Activated CD4-positive, alpha-beta T cell treated with anti-CD3 and anti-CD28 coated beads, Interleukin-2, amount 10 ng/mL, durations not matched to agents 7 days and 5 days (primary cell): ENCODE results near the gene OCRL. TPM values are rescaled to one million over a fixed set of nuclear protein-coding genes. Genes with fewer than 3 reads are reported as not detected.
"Not testable (repeated sequence)": the region's sequence is repeated elsewhere in the genome, so short reads cannot be mapped to it uniquely, and the experiment has no call there.

Experiments
- CTCF ChIA-PET: fragments of 350-600 bp; sonication (Branson Sonifier 250); formaldehyde crosslinking; loops from one replicate; lab custom pipeline; 2021; ENCODE audit warnings: antibody characterized with exemption; lab: Charles Lee
- POLR2A ChIA-PET: fragments of 350-600 bp; sonication (Branson Sonifier 250); formaldehyde crosslinking; loops from one replicate; lab custom pipeline; 2021; ENCODE audit warnings: antibody characterized with exemption; lab: Charles Lee
- DNase-seq: peaks from one replicate; pipeline ENCODE4 v3.0.0-alpha.2; 2020
- H3K27ac Mint-ChIP-seq: one replicate; pipeline ENCODE4 v1.8.0; 2021; ENCODE audit warnings: mild to moderate bottlenecking, moderate library complexity, mixed read lengths
- H3K27me3 Mint-ChIP-seq: one replicate; pipeline ENCODE4 v1.8.0; 2021; ENCODE audit warnings: mixed read lengths
- H3K36me3 Mint-ChIP-seq: one replicate; pipeline ENCODE4 v1.8.0; 2021; ENCODE audit warnings: low read depth, mixed read lengths
- H3K4me1 Mint-ChIP-seq: one replicate; pipeline ENCODE4 v1.8.0; 2021; ENCODE audit warnings: mixed read lengths
- H3K4me3 Mint-ChIP-seq: one replicate; pipeline ENCODE4 v1.8.0; 2021; ENCODE audit warnings: mild to moderate bottlenecking, moderate library complexity, mixed read lengths
- H3K9me3 Mint-ChIP-seq: one replicate; pipeline ENCODE4 v1.8.0; 2021; ENCODE audit warnings: mixed read lengths
- total RNA-seq, 2 experiments: library from RNA; stranded (reverse); gene quantifications; one replicate each; pipeline ENCODE4 v1.2.3, GENCODE V29; 2021

Gene OCRL
- total RNA-seq, 2 experiments from 2014 or later, result 1.9 to 2.1 TPM

GRCh38 chrX:129553619-129554288 lies 13.7 kb downstream of the OCRL start:
- Mint-ChIP-seq H3K27ac (no peak overlapping the region), H3K9me3 (no peaks in the 10 kb centered on the region), H3K27me3 (no peaks in the 10 kb centered on the region), H3K4me1 (no peaks in the 10 kb centered on the region), H3K36me3 (no peaks in the 10 kb centered on the region), H3K4me3 (no peak overlapping the region)
- no peak for DNase-seq
- ChIA-PET CTCF (interaction anchor here (0.7 kb wide), 1 partner anchor 12 kb away, joined by 3 read pairs; no protein-coding TSS in a partner anchor), POLR2A (no interaction called here)

GRCh38 chrX:129554816-129555215 lies 14.8 kb downstream of the OCRL start:
- POLR2A ChIA-PET, H3K36me3 Mint-ChIP-seq, H3K27ac Mint-ChIP-seq, H3K4me3 Mint-ChIP-seq, H3K27me3 Mint-ChIP-seq, H3K9me3 Mint-ChIP-seq, DNase-seq, H3K4me1 Mint-ChIP-seq, CTCF ChIA-PET: not testable (repeated sequence)

GRCh38 chrX:129556806-129557315 lies 16.8 kb downstream of the OCRL start:
- Mint-ChIP-seq H3K27ac (no peak overlapping the region), H3K27me3 (no peaks in the 10 kb centered on the region), H3K36me3 (no peaks in the 10 kb centered on the region), H3K4me1 (no peaks in the 10 kb centered on the region), H3K4me3 (no peak overlapping the region), H3K9me3 (no peaks in the 10 kb centered on the region)
- CTCF ChIA-PET, result no interaction called here
- POLR2A ChIA-PET, result no interaction called here
- no peak for DNase-seq

GRCh38 chrX:129557844-129558480 lies 17.9 kb downstream of the OCRL start:
- no peaks in the 10 kb centered on the region for H3K27me3 Mint-ChIP-seq
- no peak for DNase-seq
- H3K27ac Mint-ChIP-seq, result no peak overlapping the region
- CTCF ChIA-PET, result interaction anchor here (1.0 kb wide), 1 partner anchor 38 kb away, joined by 5 read pairs; no protein-coding TSS in a partner anchor
- H3K9me3 Mint-ChIP-seq, result no peaks in the 10 kb centered on the region
- no peak overlapping the region for H3K4me3 Mint-ChIP-seq
- POLR2A ChIA-PET, result no interaction called here
- H3K4me1 Mint-ChIP-seq, result no peaks in the 10 kb centered on the region
- peaks cover 4% of the 10 kb centered on the region for H3K36me3 Mint-ChIP-seq

GRCh38 chrX:129559783-129560182 lies 19.7 kb downstream of the OCRL start:
- H3K9me3 Mint-ChIP-seq, result no peaks in the 10 kb centered on the region
- ChIA-PET POLR2A (no interaction called here), CTCF (no interaction called here)
- no peak for DNase-seq
- H3K4me3 Mint-ChIP-seq, result no peak overlapping the region
- no peak overlapping the region for H3K27ac Mint-ChIP-seq
- peaks cover 4% of the 10 kb centered on the region for H3K36me3 Mint-ChIP-seq
- no peaks in the 10 kb centered on the region for H3K27me3 Mint-ChIP-seq
- no peaks in the 10 kb centered on the region for H3K4me1 Mint-ChIP-seq

- no peaks in the 10 kb centered on the region for H3K9me3 Mint-ChIP-seq
- DNase-seq, result no peak
- no peak overlapping the region for H3K4me3 Mint-ChIP-seq
Observed at GRCh38 chrX:129561453-129561852, 21.4 kb downstream of the OCRL start.

GRCh38 chrX:129564345-129564744 lies 24.3 kb downstream of the OCRL start:
- DNase-seq, POLR2A ChIA-PET, H3K27ac Mint-ChIP-seq, H3K4me3 Mint-ChIP-seq, H3K36me3 Mint-ChIP-seq, H3K27me3 Mint-ChIP-seq, H3K4me1 Mint-ChIP-seq, H3K9me3 Mint-ChIP-seq, CTCF ChIA-PET: not testable (repeated sequence)

More at GRCh38 chrX:129561453-129561852, 21.4 kb downstream of the OCRL start:
- H3K4me1 Mint-ChIP-seq, result peaks cover 10% of the 10 kb centered on the region
- H3K27me3 Mint-ChIP-seq, result no peaks in the 10 kb centered on the region
- ChIA-PET POLR2A (no interaction called here), CTCF (interaction anchor here (1.2 kb wide), 1 partner anchor 121 kb away, joined by 3 read pairs; no protein-coding TSS in a partner anchor)
- H3K36me3 Mint-ChIP-seq, result peaks cover 4% of the 10 kb centered on the region
- no peak overlapping the region for H3K27ac Mint-ChIP-seq

GRCh38 chrX:129565046-129565650 lies 25.1 kb downstream of the OCRL start:
- H3K27me3 Mint-ChIP-seq, result no peaks in the 10 kb centered on the region
- H3K4me1 Mint-ChIP-seq, result peaks cover 10% of the 10 kb centered on the region
- CTCF ChIA-PET, result interaction anchor here (0.5 kb wide), 1 partner anchor 789 kb away, joined by 4 read pairs; no protein-coding TSS in a partner anchor
- H3K36me3 Mint-ChIP-seq, result peaks cover 4% of the 10 kb centered on the region
- POLR2A ChIA-PET, result no interaction called here
- no peak overlapping the region for H3K27ac Mint-ChIP-seq
- no peaks in the 10 kb centered on the region for H3K9me3 Mint-ChIP-seq
- H3K4me3 Mint-ChIP-seq, result no peak overlapping the region
- no peak for DNase-seq

- Mint-ChIP-seq H3K36me3 (peaks cover 4% of the 10 kb centered on the region), H3K4me3 (no peak overlapping the region), H3K27me3 (no peaks in the 10 kb centered on the region), H3K9me3 (no peaks in the 10 kb centered on the region), H3K4me1 (peaks cover 10% of the 10 kb centered on the region), H3K27ac (no peak overlapping the region)
- CTCF ChIA-PET, result no interaction called here
- DNase-seq, result no peak
- POLR2A ChIA-PET, result no interaction called here
Observed at GRCh38 chrX:129566073-129566472, 26.0 kb downstream of the OCRL start.

- ChIA-PET CTCF (interaction anchor here (0.6 kb wide), 1 partner anchor 54 kb away, joined by 3 read pairs; no protein-coding TSS in a partner anchor), POLR2A (no interaction called here)
- no peak overlapping the region for H3K4me3 Mint-ChIP-seq
- H3K27me3 Mint-ChIP-seq, result no peaks in the 10 kb centered on the region
- H3K9me3 Mint-ChIP-seq, result no peaks in the 10 kb centered on the region
- H3K4me1 Mint-ChIP-seq, result peaks cover 10% of the 10 kb centered on the region
- no peaks in the 10 kb centered on the region for H3K36me3 Mint-ChIP-seq
- no peak for DNase-seq
- no peak overlapping the region for H3K27ac Mint-ChIP-seq
Observed at GRCh38 chrX:129568349-129568748, 28.3 kb downstream of the OCRL start.

- Mint-ChIP-seq H3K36me3 (no peaks in the 10 kb centered on the region), H3K4me3 (no peak overlapping the region), H3K4me1 (no peaks in the 10 kb centered on the region), H3K27me3 (no peaks in the 10 kb centered on the region), H3K9me3 (no peaks in the 10 kb centered on the region), H3K27ac (no peak overlapping the region)
- ChIA-PET POLR2A (no interaction called here), CTCF (no interaction called here)
- no peak for DNase-seq
Observed at GRCh38 chrX:129572422-129572821, 32.4 kb downstream of the OCRL start.

- DNase-seq, H3K36me3 Mint-ChIP-seq, CTCF ChIA-PET, H3K4me1 Mint-ChIP-seq, H3K27ac Mint-ChIP-seq, H3K27me3 Mint-ChIP-seq, H3K4me3 Mint-ChIP-seq, H3K9me3 Mint-ChIP-seq, POLR2A ChIA-PET: not testable (repeated sequence)
Observed at GRCh38 chrX:129573652-129574051, 33.6 kb downstream of the OCRL start.

GRCh38 chrX:129574214-129574613 lies 34.2 kb downstream of the OCRL start:
- H3K36me3 Mint-ChIP-seq, result no peaks in the 10 kb centered on the region
- H3K9me3 Mint-ChIP-seq, result no peaks in the 10 kb centered on the region
- H3K27me3 Mint-ChIP-seq, result no peaks in the 10 kb centered on the region
- no peaks in the 10 kb centered on the region for H3K4me1 Mint-ChIP-seq
- DNase-seq, result no peak
- CTCF ChIA-PET, result no interaction called here
- POLR2A ChIA-PET, result no interaction called here
- no peak overlapping the region for H3K27ac Mint-ChIP-seq
- no peak overlapping the region for H3K4me3 Mint-ChIP-seq
